K562 (cell line): ENCODE measurements around the gene ACSL3. TPM values are rescaled to one million over a fixed set of nuclear protein-coding genes. Genes with fewer than 3 reads are reported as not detected.

Source experiments
- ATF3 ChIP-seq, 2 experiments: fragments of 450-650 bp in 1 of 2; sonication (generic) in 1 of 2; formaldehyde crosslinking in 1 of 2; IDR thresholded peaks in 1 of 2; conservative IDR thresholded peaks in 1 of 2; 2 replicates each; pipeline versions ENCODE4 v1.6.1 to v1.8.1; 2016 to 2023; ENCODE audit warnings: mild to moderate bottlenecking in 2 of 2, moderate library complexity in 2 of 2, inconsistent platforms in 1 of 2, missing genetic modification reagents in 1 of 2
- ESRRB ChIP-seq: fragments of 250-450 bp; sonication (Bioruptor Pico); IDR thresholded peaks from 2 replicates; pipeline ENCODE4 v1.5.0; 2020; ENCODE audit warnings: mild to moderate bottlenecking, moderate library complexity, borderline replicate concordance
- ETS2 ChIP-seq: IDR thresholded peaks from 2 replicates; pipeline ENCODE4 v1.6.1; 2016; ENCODE audit warnings: borderline replicate concordance, missing genetic modification characterization, mild to moderate bottlenecking, moderate library complexity, missing compliant biosample characterization; ENCODE audit not compliant: poor library complexity, severe bottlenecking
- EWSR1 ChIP-seq: fragments of 450-650 bp; IDR thresholded peaks from 2 replicates; pipeline ENCODE4 v1.6.1; 2018; ENCODE audit warnings: borderline replicate concordance, mild to moderate bottlenecking, low read depth, moderate library complexity; ENCODE audit not compliant: partially characterized antibody
- FOXJ2 ChIP-seq: fragments of 200-800 bp; sonication (Bioruptor generic); IDR thresholded peaks from 2 replicates; pipeline ENCODE4 v1.6.1; 2016; ENCODE audit warnings: missing genetic modification characterization, missing compliant biosample characterization
- KLF13 ChIP-seq: fragments of 450-650 bp; IDR thresholded peaks from 2 replicates; pipeline ENCODE4 v1.6.1; 2016; ENCODE audit warnings: missing genetic modification characterization, low read depth, mild to moderate bottlenecking, missing compliant biosample characterization, moderate library complexity, borderline replicate concordance
- NCOA1 ChIP-seq: fragments of 450-650 bp; IDR thresholded peaks from 2 replicates; pipeline ENCODE4 v1.6.1; 2016; ENCODE audit warnings: low read depth
- NFE2 ChIP-seq: IDR thresholded peaks from 2 replicates; pipeline ENCODE4 v1.6.1; 2014; ENCODE audit warnings: antibody characterized with exemption, low read depth
- PHB ChIP-seq: fragments of 250-450 bp; sonication (Bioruptor Pico); IDR thresholded peaks from 2 replicates; pipeline ENCODE4 v1.5.0; 2021
- RAD21 ChIP-seq, 2 experiments: fragments of 250-450 bp in 1 of 2; fragments of 450-650 bp in 1 of 2; sonication (Bioruptor Pico) in 1 of 2; formaldehyde crosslinking in 1 of 2; IDR thresholded peaks in 1 of 2; conservative IDR thresholded peaks in 1 of 2; 2 replicates each; pipeline versions ENCODE4 v1.4.0 to v1.8.0; 2020 to 2022; ENCODE audit warnings: mild to moderate bottlenecking in 2 of 2, moderate library complexity in 1 of 2
- SP1 ChIP-seq: sonication (generic); formaldehyde crosslinking; IDR thresholded peaks from 2 replicates; pipeline ENCODE4 v1.8.1; 2022; ENCODE audit warnings: mild to moderate bottlenecking, missing genetic modification reagents
- ZNF133 ChIP-seq: fragments of 250-450 bp; sonication (Bioruptor Pico); IDR thresholded peaks from 2 replicates; pipeline ENCODE4 v1.4.0; 2020; ENCODE audit warnings: mild to moderate bottlenecking
- ZNF347 ChIP-seq: fragments of 450-650 bp; formaldehyde crosslinking; IDR thresholded peaks from 2 replicates; pipeline ENCODE4 v1.4.0; 2020; ENCODE audit warnings: low read depth, mild to moderate bottlenecking, moderate library complexity
- polyA plus RNA-seq, 8 experiments: library from polyadenylated mRNA; depleted of rRNA in 4 of 8; stranded (reverse) in 5 of 8; unstranded in 3 of 8; fragments of >200 nt; fragmentation: Nextera tagmentation in 2 of 8; fragmentation: Illumina TruSeq in 1 of 8; extraction: Ambion mirVana in 2 of 8; extraction: Trizol in 1 of 8; gene quantifications; 2 replicates each; pipeline versions ENCODE4 v1.2.1 to v1.2.3, GENCODE V29; 2011 to 2014; ENCODE audit warnings: inconsistent platforms in 1 of 8, missing spikeins in 1 of 8
- total RNA-seq, 7 experiments: library from RNA; depleted of rRNA in 6 of 7; stranded (reverse); fragments of >200 nt in 6 of 7; fragmentation: Illumina TruSeq in 2 of 7; extraction: Trizol in 2 of 7; gene quantifications; 2 replicates each; pipeline versions ENCODE4 v1.2.1 to v1.2.3, GENCODE V29; 2011 to 2021; ENCODE audit warnings: low replicate concordance in 1 of 7
- TF ChIP-seq, protein P1 (sequence below): conservative IDR thresholded peaks from 2 replicates; pipeline ENCODE4 v1.6.1; 2011; ENCODE audit warnings: low read depth, mild to moderate bottlenecking, low read length; ENCODE audit not compliant: control insufficient read depth
- TF ChIP-seq, protein P2 (sequence below), 2 experiments: fragments of 450-650 bp; formaldehyde crosslinking in 1 of 2; IDR thresholded peaks; 2 replicates each; pipeline versions ENCODE4 v1.4.0 to v1.6.1; 2014 to 2020; ENCODE audit warnings: mild to moderate bottlenecking in 2 of 2, borderline replicate concordance in 1 of 2, low read depth in 1 of 2
- TF ChIP-seq, protein P3 (sequence below): fragments of 450-650 bp; IDR thresholded peaks from one replicate; pipeline ENCODE4 v1.6.1; 2018; ENCODE audit warnings: mild to moderate bottlenecking, moderate library complexity; ENCODE audit not compliant: partially characterized antibody

The ACSL3 gene
- total and polyA plus RNA-seq, 9 of the 15 experiments (the other 6 are each of a cell fraction or from before 2014, with no cell fraction given), result 21.3 to 123 (median 85.2) TPM

DNA sequence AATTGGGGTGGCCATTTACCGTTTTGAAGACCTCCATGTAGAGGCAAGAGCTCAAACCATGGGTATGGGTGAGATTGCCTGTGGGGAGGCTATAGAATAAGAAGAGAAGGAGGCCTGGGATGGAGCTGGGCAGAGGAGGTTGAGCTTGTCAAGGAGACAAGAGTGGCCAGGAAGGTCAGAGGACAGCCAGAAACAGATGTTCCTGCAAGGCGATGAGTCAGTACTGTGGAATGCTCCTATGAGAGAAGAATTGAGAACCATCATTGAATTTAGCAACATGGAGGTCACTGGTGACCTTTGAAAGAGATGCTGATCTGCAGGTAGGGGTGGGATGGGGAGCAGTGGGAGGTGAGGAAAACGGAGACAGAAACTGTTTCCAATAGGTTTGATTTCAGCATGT lies 3.5 kb downstream of the ACSL3 start (continued):
- TF ChIP-seq, protein P1, sequence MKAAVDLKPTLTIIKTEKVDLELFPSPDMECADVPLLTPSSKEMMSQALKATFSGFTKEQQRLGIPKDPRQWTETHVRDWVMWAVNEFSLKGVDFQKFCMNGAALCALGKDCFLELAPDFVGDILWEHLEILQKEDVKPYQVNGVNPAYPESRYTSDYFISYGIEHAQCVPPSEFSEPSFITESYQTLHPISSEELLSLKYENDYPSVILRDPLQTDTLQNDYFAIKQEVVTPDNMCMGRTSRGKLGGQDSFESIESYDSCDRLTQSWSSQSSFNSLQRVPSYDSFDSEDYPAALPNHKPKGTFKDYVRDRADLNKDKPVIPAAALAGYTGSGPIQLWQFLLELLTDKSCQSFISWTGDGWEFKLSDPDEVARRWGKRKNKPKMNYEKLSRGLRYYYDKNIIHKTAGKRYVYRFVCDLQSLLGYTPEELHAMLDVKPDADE, result no peak
- TF ChIP-seq KLF13, result no peak
- no peak for TF ChIP-seq ESRRB
- peak; percentile 88 for TF ChIP-seq ATF3 (IDR thresholded peaks at IDR 0.05)
- no peak for TF ChIP-seq ATF3 (CRISPR knock-in tag; conservative IDR thresholded peaks at IDR 0.05)
- TF ChIP-seq, protein P2, sequence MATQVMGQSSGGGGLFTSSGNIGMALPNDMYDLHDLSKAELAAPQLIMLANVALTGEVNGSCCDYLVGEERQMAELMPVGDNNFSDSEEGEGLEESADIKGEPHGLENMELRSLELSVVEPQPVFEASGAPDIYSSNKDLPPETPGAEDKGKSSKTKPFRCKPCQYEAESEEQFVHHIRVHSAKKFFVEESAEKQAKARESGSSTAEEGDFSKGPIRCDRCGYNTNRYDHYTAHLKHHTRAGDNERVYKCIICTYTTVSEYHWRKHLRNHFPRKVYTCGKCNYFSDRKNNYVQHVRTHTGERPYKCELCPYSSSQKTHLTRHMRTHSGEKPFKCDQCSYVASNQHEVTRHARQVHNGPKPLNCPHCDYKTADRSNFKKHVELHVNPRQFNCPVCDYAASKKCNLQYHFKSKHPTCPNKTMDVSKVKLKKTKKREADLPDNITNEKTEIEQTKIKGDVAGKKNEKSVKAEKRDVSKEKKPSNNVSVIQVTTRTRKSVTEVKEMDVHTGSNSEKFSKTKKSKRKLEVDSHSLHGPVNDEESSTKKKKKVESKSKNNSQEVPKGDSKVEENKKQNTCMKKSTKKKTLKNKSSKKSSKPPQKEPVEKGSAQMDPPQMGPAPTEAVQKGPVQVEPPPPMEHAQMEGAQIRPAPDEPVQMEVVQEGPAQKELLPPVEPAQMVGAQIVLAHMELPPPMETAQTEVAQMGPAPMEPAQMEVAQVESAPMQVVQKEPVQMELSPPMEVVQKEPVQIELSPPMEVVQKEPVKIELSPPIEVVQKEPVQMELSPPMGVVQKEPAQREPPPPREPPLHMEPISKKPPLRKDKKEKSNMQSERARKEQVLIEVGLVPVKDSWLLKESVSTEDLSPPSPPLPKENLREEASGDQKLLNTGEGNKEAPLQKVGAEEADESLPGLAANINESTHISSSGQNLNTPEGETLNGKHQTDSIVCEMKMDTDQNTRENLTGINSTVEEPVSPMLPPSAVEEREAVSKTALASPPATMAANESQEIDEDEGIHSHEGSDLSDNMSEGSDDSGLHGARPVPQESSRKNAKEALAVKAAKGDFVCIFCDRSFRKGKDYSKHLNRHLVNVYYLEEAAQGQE (IDR thresholded peaks at IDR 0.05; ENCODE audit: borderline replicate concordance), result no peak
- TF ChIP-seq, protein P2 (CRISPR knock-in tag; IDR thresholded peaks at IDR 0.05; ENCODE audit: low read depth), result no peak
- TF ChIP-seq SP1 (CRISPR knock-in tag), result no peak
- TF ChIP-seq NCOA1, result no peak
- no peak for TF ChIP-seq PHB (CRISPR knock-in tag)
- no peak for TF ChIP-seq EWSR1
- TF ChIP-seq, protein P3, sequence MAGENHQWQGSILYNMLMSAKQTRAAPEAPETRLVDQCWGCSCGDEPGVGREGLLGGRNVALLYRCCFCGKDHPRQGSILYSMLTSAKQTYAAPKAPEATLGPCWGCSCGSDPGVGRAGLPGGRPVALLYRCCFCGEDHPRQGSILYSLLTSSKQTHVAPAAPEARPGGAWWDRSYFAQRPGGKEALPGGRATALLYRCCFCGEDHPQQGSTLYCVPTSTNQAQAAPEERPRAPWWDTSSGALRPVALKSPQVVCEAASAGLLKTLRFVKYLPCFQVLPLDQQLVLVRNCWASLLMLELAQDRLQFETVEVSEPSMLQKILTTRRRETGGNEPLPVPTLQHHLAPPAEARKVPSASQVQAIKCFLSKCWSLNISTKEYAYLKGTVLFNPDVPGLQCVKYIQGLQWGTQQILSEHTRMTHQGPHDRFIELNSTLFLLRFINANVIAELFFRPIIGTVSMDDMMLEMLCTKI, result no peak
- TF ChIP-seq ZNF133 (CRISPR knock-in tag), result no peak
- TF ChIP-seq RAD21 (CRISPR knock-in tag; conservative IDR thresholded peaks at IDR 0.05 in 1 of 2, IDR thresholded peaks at IDR 0.05 in 1 of 2), result no peak
- TF ChIP-seq NFE2, result no peak
- TF ChIP-seq FOXJ2 (tag), result no peak
- TF ChIP-seq ETS2 (tag), result no peak
- no peak for TF ChIP-seq ZNF347 (CRISPR knock-in tag)
